ENCODE results near the gene ADIPOR2.
"Not testable (repeated sequence)": the region's sequence is repeated elsewhere in the genome, so short reads cannot be mapped to it uniquely, and the experiment has no call there.

The ADIPOR2 gene

DNA sequence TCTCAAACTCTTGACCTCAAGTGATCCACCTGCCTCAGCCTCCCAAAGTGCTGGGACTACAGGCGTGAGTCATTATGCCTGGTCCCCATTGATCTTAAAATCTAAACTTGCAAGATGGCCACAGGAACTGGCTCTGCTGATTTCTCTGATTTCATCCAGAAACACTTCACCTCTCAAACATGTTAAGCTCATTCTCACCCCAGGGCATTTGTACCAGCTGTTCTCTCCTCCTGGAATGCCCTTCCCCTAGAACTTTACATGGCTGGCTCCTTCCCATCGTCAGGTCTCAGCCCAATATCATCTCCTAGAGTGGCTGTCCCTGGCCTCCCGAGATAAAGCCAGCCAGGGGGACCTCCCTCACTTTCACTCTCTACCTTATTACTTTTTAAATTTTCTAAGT is 124.2 kb downstream of the ADIPOR2 start:
- DNase-seq (ENCODE audit: low read depth): no peak

- no peak for DNase-seq (ENCODE audit: low read depth)
These were observed 125.2 kb downstream of the ADIPOR2 start for GRCh38 chr12:1815814-1816729.

DNA sequence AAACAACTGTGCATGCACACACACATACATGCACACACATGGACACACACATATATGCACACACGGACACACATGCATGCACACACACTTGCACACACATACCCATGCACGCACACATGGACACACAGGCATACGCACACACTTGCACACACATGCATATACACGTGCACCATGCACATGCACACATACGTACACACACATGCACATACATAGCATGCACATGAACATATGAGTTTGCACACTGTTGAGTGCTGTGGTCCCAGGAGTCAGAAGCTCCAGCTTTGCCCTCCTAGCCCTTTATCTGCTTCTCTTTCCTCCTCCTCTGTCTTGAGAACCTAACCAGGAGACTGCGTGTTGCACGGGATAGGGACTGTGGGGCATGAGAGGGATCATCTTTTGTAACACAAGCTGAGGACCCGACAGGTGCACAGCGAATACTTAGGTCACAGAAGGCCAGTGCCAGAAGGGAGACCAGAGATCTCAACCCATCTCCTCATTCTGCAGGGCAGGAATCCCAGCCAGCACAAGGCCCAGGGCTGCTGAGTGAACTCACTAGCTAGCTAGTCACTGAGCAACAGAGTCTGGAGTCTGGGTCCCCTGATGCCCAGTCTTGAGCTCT is 126.0 kb downstream of the ADIPOR2 start:
- DNase-seq (ENCODE audit: low read depth): no peak

- DNase-seq (ENCODE audit: low read depth): not testable (repeated sequence)
These were observed 127.1 kb downstream of the ADIPOR2 start for GRCh38 chr12:1817928-1818327.

- DNase-seq (ENCODE audit: low read depth): no peak
These were observed 128.2 kb downstream of the ADIPOR2 start for GRCh38 chr12:1819050-1819449.

DNA sequence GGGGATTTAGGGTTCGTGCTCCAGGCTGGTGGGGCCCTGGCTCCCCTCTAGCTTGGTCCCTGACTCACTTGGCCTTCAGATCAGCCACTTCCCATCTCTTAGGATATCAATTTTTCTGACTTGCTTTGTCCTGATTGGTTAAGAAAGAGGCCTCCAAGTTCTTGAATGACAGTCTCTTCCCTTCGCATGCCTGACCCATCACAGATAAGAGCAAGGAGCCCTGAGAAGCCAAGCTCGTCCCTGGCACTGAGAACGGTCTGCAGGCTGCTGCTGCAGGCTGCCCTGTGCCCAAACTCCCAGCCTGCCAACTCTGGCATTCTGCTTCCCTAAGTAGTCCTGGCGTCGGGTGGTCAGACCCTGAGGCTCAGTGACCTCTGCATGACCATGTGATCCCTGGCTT is 128.7 kb downstream of the ADIPOR2 start:
- no peak for DNase-seq (ENCODE audit: low read depth)

DNA sequence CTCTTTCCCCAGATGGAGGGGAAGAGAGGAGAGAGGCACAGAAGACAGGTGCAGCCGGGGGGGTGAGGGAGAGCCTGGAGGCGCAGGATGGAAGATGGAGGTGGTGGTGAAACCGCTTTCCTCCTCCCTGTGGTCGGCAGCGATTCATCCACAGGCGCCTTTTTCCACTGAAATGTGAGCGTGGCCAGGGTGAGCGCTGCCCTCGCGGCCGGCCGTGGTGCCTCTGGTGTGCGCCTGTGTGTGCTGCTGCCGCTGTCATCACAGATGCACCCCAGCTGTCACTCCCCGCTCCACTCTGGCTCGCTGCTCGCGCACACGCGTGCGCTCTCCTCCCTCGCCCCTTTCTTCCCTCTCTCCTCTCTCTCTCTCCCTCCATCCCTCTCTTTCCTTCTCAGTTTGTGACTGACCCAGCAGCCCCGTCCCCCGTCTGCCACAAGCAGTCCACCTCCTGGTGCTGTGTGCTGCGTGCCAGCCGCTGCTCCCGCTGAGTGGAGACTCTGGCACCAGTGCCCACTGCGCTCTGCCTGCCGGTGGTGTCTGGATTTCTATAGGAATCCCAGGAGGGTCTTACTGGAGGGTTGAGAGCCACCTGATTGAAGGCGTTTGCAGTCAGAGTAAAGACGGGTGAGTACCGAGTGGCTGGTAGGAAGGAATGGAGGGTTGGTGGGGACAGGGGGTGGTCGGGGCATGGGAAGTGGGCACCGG is 129.5 kb downstream of the ADIPOR2 start, which contains the start of gene LRTM2:
Gene LRTM2, plus strand, starts transcription at position 375 of the 705 bp plus-strand sequence. CDS start 7,584 bp downstream, outside the sequence.
- no peak for DNase-seq (ENCODE audit: low read depth)

GRCh38 chr12:1820896-1821291 is 130.0 kb downstream of the ADIPOR2 start:
- no peak for DNase-seq (ENCODE audit: low read depth)

GRCh38 chr12:1821805-1822204 is 130.9 kb downstream of the ADIPOR2 start:
- no peak for DNase-seq (ENCODE audit: low read depth)

- no peak for DNase-seq (ENCODE audit: low read depth)
These were observed 131.8 kb downstream of the ADIPOR2 start for GRCh38 chr12:1822699-1823098.

GRCh38 chr12:1823237-1823636 is 132.4 kb downstream of the ADIPOR2 start:
- no peak for DNase-seq (ENCODE audit: low read depth)

DNA sequence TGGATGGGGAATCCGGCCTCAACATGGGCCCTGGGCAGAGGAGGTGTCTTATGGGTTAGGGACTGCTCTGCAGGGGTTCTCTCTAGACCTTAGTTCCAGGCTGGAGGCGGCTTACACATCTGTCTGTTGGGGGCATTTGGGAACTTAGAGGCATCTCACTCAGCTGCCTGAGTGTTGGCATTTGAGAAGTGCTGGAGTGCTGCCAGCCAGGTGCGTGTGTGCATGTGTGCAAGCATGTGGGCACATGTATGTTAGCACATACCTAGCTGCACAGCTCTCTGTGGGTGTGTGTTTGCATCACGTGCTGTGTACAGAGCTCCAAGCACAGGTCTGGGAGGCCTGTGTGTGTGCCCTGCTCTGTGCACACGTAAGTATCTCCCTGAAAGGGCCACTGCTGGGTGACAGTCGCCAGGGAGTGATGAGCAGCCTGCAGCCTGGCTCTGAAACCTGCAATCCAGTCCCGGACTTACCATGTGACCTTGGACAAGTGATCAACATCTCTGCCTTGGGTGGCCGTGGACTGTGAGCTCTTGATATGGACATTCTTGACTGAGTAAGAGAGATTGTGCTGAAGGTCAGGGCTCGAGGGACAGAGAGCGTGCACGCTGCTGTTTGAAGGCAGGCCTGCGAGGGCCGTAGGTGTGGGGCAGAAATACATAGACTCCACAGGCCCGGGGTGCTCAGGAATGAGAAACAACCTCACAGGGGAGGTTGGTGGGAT is 134.7 kb downstream of the ADIPOR2 start:
- no peak for DNase-seq (ENCODE audit: low read depth)

- DNase-seq (ENCODE audit: low read depth): no peak
These were observed 135.5 kb downstream of the ADIPOR2 start for GRCh38 chr12:1826401-1826800.

- DNase-seq (ENCODE audit: low read depth): no peak
These were observed 136.2 kb downstream of the ADIPOR2 start for GRCh38 chr12:1826867-1827705.

GRCh38 chr12:1827826-1828805 is 137.2 kb downstream of the ADIPOR2 start:
- DNase-seq (ENCODE audit: low read depth): no peak

DNA sequence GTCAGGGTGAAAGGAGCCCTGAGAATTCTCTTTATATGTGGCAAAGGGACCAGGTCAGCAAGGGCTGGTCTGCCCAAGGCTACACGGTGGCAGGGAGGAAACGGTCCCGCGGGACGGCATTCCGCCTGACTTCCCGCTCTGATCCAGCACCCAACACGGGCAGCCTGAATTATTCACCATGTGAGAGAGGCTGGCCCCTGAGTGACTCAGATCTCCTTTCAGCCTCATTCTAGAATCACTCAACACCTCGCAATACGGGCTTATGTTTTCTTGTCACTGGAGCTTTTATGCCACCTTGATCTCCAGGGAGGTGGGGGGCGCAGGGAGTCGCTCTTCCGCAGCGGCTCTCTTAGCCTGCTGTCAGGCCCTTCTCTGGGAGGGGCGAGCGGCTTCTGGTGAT is 138.0 kb downstream of the ADIPOR2 start:
- no peak for DNase-seq (ENCODE audit: low read depth)

GRCh38 chr12:1829306-1829900 is 138.5 kb downstream of the ADIPOR2 start:
- no peak for DNase-seq (ENCODE audit: low read depth)

- no peak for DNase-seq (ENCODE audit: low read depth)
These were observed 139.6 kb downstream of the ADIPOR2 start for GRCh38 chr12:1830401-1830845.
